ENCODE measurements around the gene LEPROT. TPM values are rescaled to one million over a fixed set of nuclear protein-coding genes. Genes with fewer than 3 reads are reported as not detected.

Gene LEPROT
- total and polyA plus RNA-seq, 2 experiments from 2014 or later = 22.9 to 24.9 TPM

DNA sequence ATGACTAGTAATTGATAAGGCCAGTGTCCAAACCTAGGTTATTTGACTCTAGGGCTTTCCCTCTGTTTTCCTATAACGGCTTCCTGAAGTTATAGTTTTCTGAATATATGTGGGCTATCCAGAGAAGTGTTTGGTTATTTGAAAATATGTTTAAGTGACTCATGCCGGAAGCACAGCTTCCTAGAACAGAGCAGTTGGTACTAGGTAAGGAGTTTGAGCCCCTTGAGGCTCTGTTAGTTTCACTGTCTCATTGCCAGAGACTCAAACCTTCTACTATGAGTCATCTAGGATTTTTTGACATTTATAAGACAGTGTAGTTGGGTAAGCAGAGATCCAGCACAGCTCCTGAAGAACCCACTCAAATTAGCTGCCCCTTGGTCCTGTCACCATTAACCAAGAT lies 27.1 kb upstream of the LEPROT start (continued):
- TF ChIP-seq, protein P1, sequence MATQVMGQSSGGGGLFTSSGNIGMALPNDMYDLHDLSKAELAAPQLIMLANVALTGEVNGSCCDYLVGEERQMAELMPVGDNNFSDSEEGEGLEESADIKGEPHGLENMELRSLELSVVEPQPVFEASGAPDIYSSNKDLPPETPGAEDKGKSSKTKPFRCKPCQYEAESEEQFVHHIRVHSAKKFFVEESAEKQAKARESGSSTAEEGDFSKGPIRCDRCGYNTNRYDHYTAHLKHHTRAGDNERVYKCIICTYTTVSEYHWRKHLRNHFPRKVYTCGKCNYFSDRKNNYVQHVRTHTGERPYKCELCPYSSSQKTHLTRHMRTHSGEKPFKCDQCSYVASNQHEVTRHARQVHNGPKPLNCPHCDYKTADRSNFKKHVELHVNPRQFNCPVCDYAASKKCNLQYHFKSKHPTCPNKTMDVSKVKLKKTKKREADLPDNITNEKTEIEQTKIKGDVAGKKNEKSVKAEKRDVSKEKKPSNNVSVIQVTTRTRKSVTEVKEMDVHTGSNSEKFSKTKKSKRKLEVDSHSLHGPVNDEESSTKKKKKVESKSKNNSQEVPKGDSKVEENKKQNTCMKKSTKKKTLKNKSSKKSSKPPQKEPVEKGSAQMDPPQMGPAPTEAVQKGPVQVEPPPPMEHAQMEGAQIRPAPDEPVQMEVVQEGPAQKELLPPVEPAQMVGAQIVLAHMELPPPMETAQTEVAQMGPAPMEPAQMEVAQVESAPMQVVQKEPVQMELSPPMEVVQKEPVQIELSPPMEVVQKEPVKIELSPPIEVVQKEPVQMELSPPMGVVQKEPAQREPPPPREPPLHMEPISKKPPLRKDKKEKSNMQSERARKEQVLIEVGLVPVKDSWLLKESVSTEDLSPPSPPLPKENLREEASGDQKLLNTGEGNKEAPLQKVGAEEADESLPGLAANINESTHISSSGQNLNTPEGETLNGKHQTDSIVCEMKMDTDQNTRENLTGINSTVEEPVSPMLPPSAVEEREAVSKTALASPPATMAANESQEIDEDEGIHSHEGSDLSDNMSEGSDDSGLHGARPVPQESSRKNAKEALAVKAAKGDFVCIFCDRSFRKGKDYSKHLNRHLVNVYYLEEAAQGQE (IDR thresholded peaks at IDR 0.05; ENCODE audit: unreplicated experiment) = no peak
- TF ChIP-seq POLR2AphosphoS5 (IDR thresholded peaks at IDR 0.05; ENCODE audit: low read depth) = no peak

DNA sequence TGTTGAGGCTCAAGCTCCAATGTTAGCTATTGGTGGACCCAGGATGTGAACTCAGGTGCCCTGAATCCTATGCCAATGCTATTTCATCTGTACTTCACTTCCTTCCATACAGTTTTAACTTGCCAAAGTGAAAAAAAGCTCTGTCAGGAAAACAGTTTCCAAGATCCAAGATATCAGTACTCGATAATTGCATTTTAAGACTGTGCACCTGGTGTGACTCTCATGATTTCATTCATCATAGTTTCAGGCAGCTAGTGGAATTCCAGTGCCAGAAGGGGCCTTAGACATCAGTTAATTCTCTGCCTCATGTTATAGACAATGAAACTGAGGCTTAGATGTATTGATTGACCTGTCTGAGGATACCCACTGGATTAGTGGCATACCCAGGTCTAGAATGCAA lies 26.5 kb upstream of the LEPROT start:
- H3K4me3 Mint-ChIP-seq = no peak overlapping the region
- H3K27me3 ChIP-seq (ENCODE audit: insufficient read depth) = no peaks in the 10 kb centered on the region
- TF ChIP-seq, protein P2, sequence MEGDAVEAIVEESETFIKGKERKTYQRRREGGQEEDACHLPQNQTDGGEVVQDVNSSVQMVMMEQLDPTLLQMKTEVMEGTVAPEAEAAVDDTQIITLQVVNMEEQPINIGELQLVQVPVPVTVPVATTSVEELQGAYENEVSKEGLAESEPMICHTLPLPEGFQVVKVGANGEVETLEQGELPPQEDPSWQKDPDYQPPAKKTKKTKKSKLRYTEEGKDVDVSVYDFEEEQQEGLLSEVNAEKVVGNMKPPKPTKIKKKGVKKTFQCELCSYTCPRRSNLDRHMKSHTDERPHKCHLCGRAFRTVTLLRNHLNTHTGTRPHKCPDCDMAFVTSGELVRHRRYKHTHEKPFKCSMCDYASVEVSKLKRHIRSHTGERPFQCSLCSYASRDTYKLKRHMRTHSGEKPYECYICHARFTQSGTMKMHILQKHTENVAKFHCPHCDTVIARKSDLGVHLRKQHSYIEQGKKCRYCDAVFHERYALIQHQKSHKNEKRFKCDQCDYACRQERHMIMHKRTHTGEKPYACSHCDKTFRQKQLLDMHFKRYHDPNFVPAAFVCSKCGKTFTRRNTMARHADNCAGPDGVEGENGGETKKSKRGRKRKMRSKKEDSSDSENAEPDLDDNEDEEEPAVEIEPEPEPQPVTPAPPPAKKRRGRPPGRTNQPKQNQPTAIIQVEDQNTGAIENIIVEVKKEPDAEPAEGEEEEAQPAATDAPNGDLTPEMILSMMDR (conservative IDR thresholded peaks at IDR 0.05; ENCODE audit: low read depth in 2 of 2) = no peak
- TF ChIP-seq POLR2AphosphoS5 (IDR thresholded peaks at IDR 0.05; ENCODE audit: low read depth) = no peak
- H3F3A ChIP-seq (replicated peaks; ENCODE audit: low read depth) = no peaks in the 10 kb centered on the region
- H3K4me2 ChIP-seq = no peak overlapping the region
- ATAC-seq = no peak
- H3K36me3 Mint-ChIP-seq (ENCODE audit: low read depth) = no peaks in the 10 kb centered on the region
- no peaks in the 10 kb centered on the region for H3K36me3 ChIP-seq (ENCODE audit: insufficient read depth)
- H3K4me1 ChIP-seq (ENCODE audit: insufficient read depth) = peaks cover 4% of the 10 kb centered on the region; the same call in 1 of the 2 replicates
- H2AFZ ChIP-seq = no peak overlapping the region
- no peaks in the 10 kb centered on the region for H3K79me2 ChIP-seq (replicated peaks; ENCODE audit: insufficient read depth)
- no peaks in the 10 kb centered on the region; the same call in 2 of the 3 replicates for H3K9me3 Mint-ChIP-seq
- no peaks in the 10 kb centered on the region for H3K27me3 Mint-ChIP-seq (ENCODE audit: insufficient read depth, low read depth, poor library complexity)
- no peaks in the 10 kb centered on the region for H4K20me1 ChIP-seq (replicated peaks; ENCODE audit: insufficient read depth)
- H3K27ac Mint-ChIP-seq = no peak overlapping the region
- no peaks in the 10 kb centered on the region for H3K9me2 ChIP-seq (ENCODE audit: insufficient read depth)
- DNase-seq (ENCODE audit: low spot score) = no peak
- H3K4me3 ChIP-seq = no peak overlapping the region
- H3K27ac ChIP-seq (ENCODE audit: low read depth) = no peak overlapping the region
- peaks cover 9% of the 10 kb centered on the region for H3K4me1 Mint-ChIP-seq

DNA sequence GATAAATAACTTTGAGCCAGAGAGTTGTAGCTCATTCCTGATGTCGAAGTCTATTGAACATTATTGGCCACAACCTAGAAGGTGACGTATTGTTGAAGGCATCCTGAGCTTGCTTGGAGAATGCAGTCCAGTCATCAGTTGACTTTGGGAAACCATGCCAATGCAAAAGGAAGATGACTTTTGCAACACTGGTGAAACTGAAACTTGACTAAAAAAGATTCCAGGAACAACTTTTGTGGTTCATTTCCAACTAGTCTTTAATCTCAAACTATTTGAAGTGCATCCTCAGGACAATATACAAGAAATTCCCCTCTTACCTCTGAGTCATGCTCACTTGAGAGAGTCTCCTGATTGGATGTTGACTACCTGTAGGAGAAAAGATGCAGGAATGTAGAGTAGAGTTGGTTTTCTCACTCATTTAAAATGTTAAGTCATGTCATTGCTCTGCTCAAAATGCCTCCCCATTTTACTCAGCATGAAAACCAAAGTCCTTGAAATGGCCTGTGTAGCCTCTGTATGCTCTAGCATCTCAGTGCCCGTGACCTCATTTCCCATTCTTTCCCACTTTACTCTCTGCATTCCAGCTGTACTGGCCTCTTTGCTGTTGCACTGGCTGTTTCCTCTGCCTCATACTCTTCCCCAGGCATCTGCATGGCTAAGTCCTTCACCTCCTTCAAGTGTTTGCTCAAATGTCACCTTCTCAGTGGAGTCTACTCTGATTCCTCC lies 24.4 kb upstream of the LEPROT start:
- Mint-ChIP-seq H3K4me3 (no peak overlapping the region), H3K27ac (peak overlapping the region; percentile 11; the same call in 1 of the 2 replicates), H3K36me3 (ENCODE audit: low read depth) (no peaks in the 10 kb centered on the region), H3K27me3 (ENCODE audit: insufficient read depth, low read depth, poor library complexity) (no peaks in the 10 kb centered on the region), H3K9me3 (no peaks in the 10 kb centered on the region; the same call in 2 of the 3 replicates), H3K4me1 (peaks cover 5% of the 10 kb centered on the region)
- Histone ChIP-seq H3F3A (replicated peaks; ENCODE audit: low read depth) (no peaks in the 10 kb centered on the region), H3K79me2 (replicated peaks; ENCODE audit: insufficient read depth) (no peaks in the 10 kb centered on the region), H3K27ac (ENCODE audit: low read depth) (peak overlapping the region; percentile 24; the same call in 1 of the 2 replicates), H2AFZ (no peak overlapping the region), H3K27me3 (ENCODE audit: insufficient read depth) (no peaks in the 10 kb centered on the region), H3K36me3 (ENCODE audit: insufficient read depth) (no peaks in the 10 kb centered on the region), H3K4me1 (ENCODE audit: insufficient read depth) (peaks cover 4% of the 10 kb centered on the region; the same call in 1 of the 2 replicates), H3K4me3 (no peak overlapping the region), H3K9me2 (ENCODE audit: insufficient read depth) (no peaks in the 10 kb centered on the region), H4K20me1 (replicated peaks; ENCODE audit: insufficient read depth) (no peaks in the 10 kb centered on the region), H3K4me2 (0 out of 2 replicates have a peak overlapping the region, but pooled peaks have one; percentile 8)
- peak; percentile 79 for ATAC-seq
- peak; percentile 56 for DNase-seq (ENCODE audit: low spot score)
- TF ChIP-seq EZH2phosphoT487 (IDR thresholded peaks at IDR 0.05; ENCODE audit: unreplicated experiment) = no peak
- TF ChIP-seq, protein P1 (IDR thresholded peaks at IDR 0.05; ENCODE audit: unreplicated experiment) = no peak
- TF ChIP-seq POLR2AphosphoS5 (IDR thresholded peaks at IDR 0.05; ENCODE audit: low read depth) = no peak
- no peak for TF ChIP-seq STAT1 (IDR thresholded peaks at IDR 0.05; ENCODE audit: unreplicated experiment)
- TF ChIP-seq, protein P2 (conservative IDR thresholded peaks at IDR 0.05; ENCODE audit: low read depth in 2 of 2) = no peak
- TF ChIP-seq EZH2 (IDR thresholded peaks at IDR 0.05; ENCODE audit: low read depth, unreplicated experiment) = no peak
- TF ChIP-seq, protein P3, sequence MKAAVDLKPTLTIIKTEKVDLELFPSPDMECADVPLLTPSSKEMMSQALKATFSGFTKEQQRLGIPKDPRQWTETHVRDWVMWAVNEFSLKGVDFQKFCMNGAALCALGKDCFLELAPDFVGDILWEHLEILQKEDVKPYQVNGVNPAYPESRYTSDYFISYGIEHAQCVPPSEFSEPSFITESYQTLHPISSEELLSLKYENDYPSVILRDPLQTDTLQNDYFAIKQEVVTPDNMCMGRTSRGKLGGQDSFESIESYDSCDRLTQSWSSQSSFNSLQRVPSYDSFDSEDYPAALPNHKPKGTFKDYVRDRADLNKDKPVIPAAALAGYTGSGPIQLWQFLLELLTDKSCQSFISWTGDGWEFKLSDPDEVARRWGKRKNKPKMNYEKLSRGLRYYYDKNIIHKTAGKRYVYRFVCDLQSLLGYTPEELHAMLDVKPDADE (IDR thresholded peaks at IDR 0.05) = no peak
